Embryonic facial prominence (tissue), 1 donor: ENCODE measurements around the gene BHLHA9.

Experiments used
- DNase-seq: peaks from one replicate; pipeline ENCODE4 v3.0.0-alpha.2; 2016; ENCODE audit errors: extremely low spot score

Gene BHLHA9

GRCh38 chr17:1255041-1255440, 15.2 kb upstream of the BHLHA9 start:
- DNase-seq = no peak

- DNase-seq = no peak
Observed at GRCh38 chr17:1256699-1257098, 13.5 kb upstream of the BHLHA9 start.

GRCh38 chr17:1260086-1260769, 10.0 kb upstream of the BHLHA9 start:
- no peak for DNase-seq

- DNase-seq = no peak
Observed at GRCh38 chr17:1260770-1261161, 9.5 kb upstream of the BHLHA9 start.

GRCh38 chr17:1264196-1264595, 6.0 kb upstream of the BHLHA9 start:
- DNase-seq = no peak

- no peak for DNase-seq
Observed at GRCh38 chr17:1267471-1267943, 2.7 kb upstream of the BHLHA9 start.

- DNase-seq = no peak
Observed at GRCh38 chr17:1271030-1271423, 783 bp downstream of the BHLHA9 start.

- DNase-seq = no peak
Observed at GRCh38 chr17:1271441-1271840, 1.2 kb downstream of the BHLHA9 start.

- no peak for DNase-seq
Observed at GRCh38 chr17:1272701-1273100, 2.5 kb downstream of the BHLHA9 start.

GRCh38 chr17:1273492-1274244, 3.4 kb downstream of the BHLHA9 start:
- DNase-seq = no peak

- no peak for DNase-seq
Observed at GRCh38 chr17:1274245-1274608, 4.0 kb downstream of the BHLHA9 start.

- DNase-seq = no peak
Observed at GRCh38 chr17:1275205-1275961, 5.1 kb downstream of the BHLHA9 start.

GRCh38 chr17:1275962-1276736, 5.9 kb downstream of the BHLHA9 start:
- DNase-seq = no peak

GRCh38 chr17:1280652-1281051, 10.4 kb downstream of the BHLHA9 start:
- DNase-seq = no peak

GRCh38 chr17:1286379-1287106, 16.3 kb downstream of the BHLHA9 start:
- DNase-seq = no peak

- DNase-seq = no peak
Observed at GRCh38 chr17:1289695-1290094, 19.5 kb downstream of the BHLHA9 start.

- DNase-seq = no peak
Observed at GRCh38 chr17:1290676-1291075, 20.4 kb downstream of the BHLHA9 start.

- DNase-seq = no peak
Observed at GRCh38 chr17:1294157-1294717, 24.0 kb downstream of the BHLHA9 start.

GRCh38 chr17:1298606-1299005, 28.4 kb downstream of the BHLHA9 start:
- no peak for DNase-seq

- DNase-seq = no peak
Observed at GRCh38 chr17:1299552-1300370, 29.5 kb downstream of the BHLHA9 start.
